ENCODE data around the gene VMAC. TPM values are rescaled to one million over a fixed set of nuclear protein-coding genes. Genes with fewer than 3 reads are reported as not detected.

Gene VMAC
- total and polyA plus RNA-seq, 9 of the 15 experiments (the other 6 are each of a cell fraction or from before 2014, with no cell fraction given), result 0.03 to 3.4 (median 1.1) TPM

DNA sequence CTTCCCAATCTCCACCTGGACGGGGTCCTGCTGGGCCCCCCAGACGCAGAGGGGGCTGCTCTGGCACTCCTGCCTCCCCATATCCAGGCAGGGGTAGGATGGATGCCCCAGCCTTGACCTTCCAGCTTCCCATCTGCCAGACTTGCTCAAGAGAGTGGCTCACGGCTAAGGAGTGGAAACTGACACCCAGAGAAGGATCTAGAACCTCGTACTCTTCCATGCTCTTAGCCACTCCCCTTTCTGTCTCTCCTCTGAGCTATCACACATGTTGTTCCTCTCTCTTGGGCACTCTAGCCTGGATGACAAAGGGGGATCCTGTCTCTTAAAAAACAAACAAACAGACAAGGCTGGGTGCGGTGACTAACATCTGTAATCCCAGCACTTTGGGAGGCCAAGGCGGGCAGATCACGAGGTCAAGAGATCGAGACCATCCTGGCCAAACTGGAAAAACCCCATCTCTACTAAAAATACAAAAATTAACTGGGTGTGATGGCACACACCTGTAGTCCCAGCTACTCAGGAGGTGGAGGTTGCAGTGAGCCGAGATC is 22.2 kb upstream of the VMAC start:
- no peaks in the 10 kb centered on the region for H3K36me3 ChIP-seq (ENCODE audit: control insufficient read depth, insufficient read depth, low read length)
- H3K9me3 ChIP-seq (replicated peaks; ENCODE audit: control insufficient read depth, insufficient read depth, low read depth, low read length), result no peaks in the 10 kb centered on the region
- no peak overlapping the region for H3K4me2 ChIP-seq (ENCODE audit: insufficient read depth, low read length)
- peaks cover 15 to 39% of the 10 kb centered on the region in 2 experiments; a peak in 4 of 5 replicates for H3K27me3 ChIP-seq (ENCODE audit: control insufficient read depth in 2 of 2, insufficient read depth in 2 of 2, low read length in 2 of 2)
- no peaks in the 10 kb centered on the region for H3K79me2 ChIP-seq (ENCODE audit: control insufficient read depth, insufficient read depth, low read length)
- TF ChIP-seq ZBTB8A (IDR thresholded peaks at IDR 0.05; ENCODE audit: partially characterized antibody) (no peak), GATAD2A (IDR thresholded peaks at IDR 0.05) (no peak), EP300 (IDR thresholded peaks at IDR 0.05; ENCODE audit: low read length) (no peak), ZKSCAN8 (CRISPR knock-in tag; IDR thresholded peaks at IDR 0.05) (no peak), ZNF224 (CRISPR knock-in tag; IDR thresholded peaks at IDR 0.05) (no peak), BRCA1 (IDR thresholded peaks at IDR 0.05) (no peak), BRCA1 (CRISPR knock-in tag; IDR thresholded peaks at IDR 0.05) (no peak), YY1 (IDR thresholded peaks at IDR 0.05; ENCODE audit: borderline replicate concordance in 1 of 3, control insufficient read depth in 1 of 3, extremely low read depth in 1 of 3, insufficient read depth in 3 of 3, insufficient read length in 1 of 3, insufficient replicate concordance in 2 of 3, low read depth in 1 of 3, low read length in 2 of 3) (no peak), HMG20B (CRISPR knock-in tag; IDR thresholded peaks at IDR 0.05) (no peak), SRSF7 (optimal IDR thresholded peaks at IDR 0.05; ENCODE audit: low read depth, low read length) (no peak), FOXA3 (CRISPR knock-in tag; conservative IDR thresholded peaks at IDR 0.05 in 1 of 2, IDR thresholded peaks at IDR 0.05 in 1 of 2) (no peak), TCF3 (CRISPR knock-in tag; IDR thresholded peaks at IDR 0.05) (no peak), CBX8 (IDR thresholded peaks at IDR 0.05; ENCODE audit: borderline replicate concordance, extremely low read depth, low read depth, low read length, poor library complexity, severe bottlenecking) (no peak), SPI1 (IDR thresholded peaks at IDR 0.05; ENCODE audit: borderline replicate concordance, low read depth, low read length) (no peak)
- TF ChIP-seq, protein P1, sequence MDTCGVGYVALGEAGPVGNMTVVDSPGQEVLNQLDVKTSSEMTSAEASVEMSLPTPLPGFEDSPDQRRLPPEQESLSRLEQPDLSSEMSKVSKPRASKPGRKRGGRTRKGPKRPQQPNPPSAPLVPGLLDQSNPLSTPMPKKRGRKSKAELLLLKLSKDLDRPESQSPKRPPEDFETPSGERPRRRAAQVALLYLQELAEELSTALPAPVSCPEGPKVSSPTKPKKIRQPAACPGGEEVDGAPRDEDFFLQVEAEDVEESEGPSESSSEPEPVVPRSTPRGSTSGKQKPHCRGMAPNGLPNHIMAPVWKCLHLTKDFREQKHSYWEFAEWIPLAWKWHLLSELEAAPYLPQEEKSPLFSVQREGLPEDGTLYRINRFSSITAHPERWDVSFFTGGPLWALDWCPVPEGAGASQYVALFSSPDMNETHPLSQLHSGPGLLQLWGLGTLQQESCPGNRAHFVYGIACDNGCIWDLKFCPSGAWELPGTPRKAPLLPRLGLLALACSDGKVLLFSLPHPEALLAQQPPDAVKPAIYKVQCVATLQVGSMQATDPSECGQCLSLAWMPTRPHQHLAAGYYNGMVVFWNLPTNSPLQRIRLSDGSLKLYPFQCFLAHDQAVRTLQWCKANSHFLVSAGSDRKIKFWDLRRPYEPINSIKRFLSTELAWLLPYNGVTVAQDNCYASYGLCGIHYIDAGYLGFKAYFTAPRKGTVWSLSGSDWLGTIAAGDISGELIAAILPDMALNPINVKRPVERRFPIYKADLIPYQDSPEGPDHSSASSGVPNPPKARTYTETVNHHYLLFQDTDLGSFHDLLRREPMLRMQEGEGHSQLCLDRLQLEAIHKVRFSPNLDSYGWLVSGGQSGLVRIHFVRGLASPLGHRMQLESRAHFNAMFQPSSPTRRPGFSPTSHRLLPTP (IDR thresholded peaks at IDR 0.05; ENCODE audit: borderline replicate concordance, extremely low read depth, insufficient read length), result no peak
- no peak overlapping the region for H3K4me3 ChIP-seq
- DNase-seq (ENCODE audit: extremely low read depth in 1 of 4, low spot score in 3 of 4) (no peak), FAIRE-seq (peak; percentile 48), ATAC-seq (peak; percentile 62)
- H3K27ac ChIP-seq (ENCODE audit: extremely low read depth, low read depth, low read length), result no peak overlapping the region
- H3K4me1 ChIP-seq (replicated peaks in 1 of 2; ENCODE audit: control insufficient read depth in 2 of 2, insufficient read depth in 2 of 2, low read length in 2 of 2), result peaks cover 2 to 19% of the 10 kb centered on the region in 2 experiments; a peak in 2 of 5 replicates
- H2AFZ ChIP-seq (ENCODE audit: low read depth, low read length), result no peak overlapping the region
- POLR2A ChIA-PET, result interaction anchor here (0.6 to 1.0 kb wide), 2 partner anchors 10 to 11 kb away, joined by 3 to 4 read pairs; no protein-coding TSS in a partner anchor
- 11% methylated on average over 8 of the region's 9 CpGs for WGBS (ENCODE audit: insufficient coverage, low coverage, missing lambda C conversion rate)
- H4K20me1 ChIP-seq (replicated peaks; ENCODE audit: control insufficient read depth, insufficient read depth, low read length), result no peaks in the 10 kb centered on the region
- no peaks in the 10 kb centered on the region for H3K9me1 ChIP-seq (ENCODE audit: control insufficient read depth, insufficient read depth, low read length)
- intact Hi-C loops (cut with micrococcal nuclease) (no loop called here), in situ Hi-C loops (cut with MboI) (no loop called here)
- CTCF ChIA-PET (ENCODE audit: low intra/inter-chr PET ratio), result no interaction called here
- H3K9ac ChIP-seq (ENCODE audit: insufficient read depth in 1 of 2, low read depth in 2 of 2, low read length in 2 of 2), result 0 out of 4 replicates have a peak overlapping the region, but pooled peaks of 1 of the 2 experiments have one; percentile 45
- BruUV-seq (replicated peaks), result no TSS peak
